ENCODE results near the gene PCGF5. TPM values are rescaled to one million over a fixed set of nuclear protein-coding genes. Genes with fewer than 3 reads are reported as not detected.

PCGF5 gene
- total and polyA plus RNA-seq, 2 of the 8 experiments (the other 6 are each of a cell fraction or from before 2014, with no cell fraction given): 5.8 to 8.4 TPM

- no peak overlapping the region for H3K14ac ChIP-seq (ENCODE audit: insufficient read length)
- H2BK12ac ChIP-seq (ENCODE audit: low read depth, low read length): no peak overlapping the region
- H3K23ac ChIP-seq (ENCODE audit: insufficient read length): no peak overlapping the region
- WGBS, 2 experiments (ENCODE audit: extremely low coverage in 1 of 2, insufficient coverage in 1 of 2, insufficient read length in 1 of 2, insufficient replicate concordance in 2 of 2, low coverage in 1 of 2, low lambda C conversion rate in 2 of 2, missing lambda C conversion rate in 1 of 2): 94% methylated on average over 2 of the region's 2 CpGs; no CpG with 5 or more reads in 1 of the 2 experiments
- H3K79me1 ChIP-seq (ENCODE audit: low read depth, low read length): no peaks in the 10 kb centered on the region
- POLR2A ChIA-PET (ENCODE audit: partially characterized antibody): interaction anchor here (0.9 kb wide), 1 partner anchor 9 kb away, joined by 3 read pairs; no protein-coding TSS in a partner anchor
- H3K79me2 ChIP-seq (ENCODE audit: control insufficient read depth in 1 of 2, insufficient read depth in 2 of 2, low read length in 2 of 2): no peaks in the 10 kb centered on the region
- H4K8ac ChIP-seq (ENCODE audit: extremely low read depth, insufficient read depth, low read length): no peak overlapping the region
- H3K27me3 ChIP-seq (replicated peaks in 1 of 4; ENCODE audit: control insufficient read depth in 3 of 4, extremely low read depth in 1 of 4, insufficient read depth in 3 of 4, low read length in 3 of 4): peaks cover 0 to 1% (median 0%) of the 10 kb centered on the region in 4 experiments; a peak in 1 of 7 replicates
- no peak overlapping the region for H3K18ac ChIP-seq (ENCODE audit: extremely low read depth, low read length)
- peaks cover 0 to 2% of the 10 kb centered on the region in 2 experiments; a peak in 1 of 4 replicates for H3K9me3 ChIP-seq (ENCODE audit: insufficient read depth in 2 of 2, low read depth in 1 of 2, low read length in 1 of 2)
- H2BK5ac ChIP-seq (ENCODE audit: low read depth, low read length): no peak overlapping the region
- H3K36me3 ChIP-seq (ENCODE audit: control insufficient read depth in 2 of 4, insufficient read depth in 4 of 4, low read length in 3 of 4): no peaks in the 10 kb centered on the region
- H4K5ac ChIP-seq (ENCODE audit: insufficient read length, low read depth, low read length): no peak overlapping the region
- H3K56ac ChIP-seq (replicated peaks; ENCODE audit: insufficient read length, low read depth, low read length): no peak overlapping the region
- H3K4me2 ChIP-seq (ENCODE audit: insufficient read depth in 1 of 2, low read depth in 2 of 2, low read length in 2 of 2): no peak overlapping the region
- H4K91ac ChIP-seq (replicated peaks; ENCODE audit: insufficient read length, low read length): no peak overlapping the region
- DNase-seq (ENCODE audit: low read depth in 1 of 2, low spot score in 2 of 2) (no peak), FAIRE-seq (no peak)
- CTCF ChIA-PET (ENCODE audit: partially characterized antibody): no interaction called here
- H3K9ac ChIP-seq (replicated peaks in 1 of 4; ENCODE audit: extremely low read depth in 1 of 4, low read depth in 3 of 4, low read length in 3 of 4): no peak overlapping the region
- no peak overlapping the region for H3K4ac ChIP-seq (replicated peaks; ENCODE audit: insufficient read length, low read depth, low read length)
- H2BK20ac ChIP-seq (ENCODE audit: low read length): no peak overlapping the region
- no peaks in the 10 kb centered on the region for H3K23me2 ChIP-seq (ENCODE audit: low read depth, low read length)
- no peaks in the 10 kb centered on the region for H3K4me1 ChIP-seq (replicated peaks in 1 of 4; ENCODE audit: control insufficient read depth in 3 of 4, insufficient read depth in 4 of 4, low read length in 3 of 4)
- no peak overlapping the region for H2AFZ ChIP-seq (ENCODE audit: low read length)
- no peak overlapping the region for H2BK120ac ChIP-seq (replicated peaks; ENCODE audit: low read depth, low read length)
- H3K4me3 ChIP-seq (ENCODE audit: extremely low read depth in 1 of 4, insufficient read depth in 2 of 4, low read depth in 3 of 4, low read length in 4 of 4): no peak overlapping the region
- no peak overlapping the region for H3K27ac ChIP-seq (ENCODE audit: low read depth, low read length)
- no peak overlapping the region for H2AK5ac ChIP-seq (ENCODE audit: low read depth, low read length)
- no peaks in the 10 kb centered on the region for H4K20me1 ChIP-seq (replicated peaks in 1 of 2; ENCODE audit: control insufficient read depth in 1 of 2, insufficient read depth in 2 of 2, low read length in 2 of 2)
- H2BK15ac ChIP-seq (ENCODE audit: low read length): no peak overlapping the region
- TF ChIP-seq SUZ12 (IDR thresholded peaks at IDR 0.05; ENCODE audit: low read length) (no peak), JUN (IDR thresholded peaks at IDR 0.05; ENCODE audit: low read depth, low read length) (no peak), BACH1 (IDR thresholded peaks at IDR 0.05; ENCODE audit: low read length) (no peak), MAX (IDR thresholded peaks at IDR 0.05) (no peak)
Measured at GRCh38 chr10:91172348-91172747, 48.1 kb upstream of the PCGF5 start.
